ENCODE results near the gene RMND1.

RMND1 gene

DNA sequence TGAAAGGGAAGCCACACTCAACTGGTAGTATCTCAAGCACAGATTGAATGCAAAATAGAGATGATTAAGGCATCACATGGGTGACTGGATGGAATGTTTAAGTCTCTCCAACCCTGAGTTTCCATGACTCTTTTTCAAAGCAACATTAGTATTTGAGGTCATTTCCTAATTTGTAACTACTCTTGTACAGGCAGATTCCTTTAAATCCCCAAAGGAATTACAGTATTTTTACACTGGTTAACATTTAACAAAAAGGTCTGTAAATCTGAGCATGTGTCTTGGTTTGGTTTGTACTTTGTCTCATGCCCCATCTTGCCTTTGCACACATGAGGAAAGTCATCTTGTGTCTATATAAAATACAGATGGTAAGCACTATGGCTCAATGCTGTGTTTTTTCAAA, 15.1 kb downstream of the RMND1 start:
- Mint-ChIP-seq H3K27me3 (ENCODE audit: low read depth) (no peaks in the 10 kb centered on the region), H3K4me3 (peak overlapping the region in 2 of 3 experiments; percentile 5 to 35), H3K9me3 (no peaks in the 10 kb centered on the region), H3K27ac (peak overlapping the region; percentile 66 to 97 (median 90)), H3K4me1 (peaks cover 24% of the 10 kb centered on the region), H3K36me3 (ENCODE audit: low read depth) (peaks cover 27% of the 10 kb centered on the region)
- TF ChIP-seq, protein P1, sequence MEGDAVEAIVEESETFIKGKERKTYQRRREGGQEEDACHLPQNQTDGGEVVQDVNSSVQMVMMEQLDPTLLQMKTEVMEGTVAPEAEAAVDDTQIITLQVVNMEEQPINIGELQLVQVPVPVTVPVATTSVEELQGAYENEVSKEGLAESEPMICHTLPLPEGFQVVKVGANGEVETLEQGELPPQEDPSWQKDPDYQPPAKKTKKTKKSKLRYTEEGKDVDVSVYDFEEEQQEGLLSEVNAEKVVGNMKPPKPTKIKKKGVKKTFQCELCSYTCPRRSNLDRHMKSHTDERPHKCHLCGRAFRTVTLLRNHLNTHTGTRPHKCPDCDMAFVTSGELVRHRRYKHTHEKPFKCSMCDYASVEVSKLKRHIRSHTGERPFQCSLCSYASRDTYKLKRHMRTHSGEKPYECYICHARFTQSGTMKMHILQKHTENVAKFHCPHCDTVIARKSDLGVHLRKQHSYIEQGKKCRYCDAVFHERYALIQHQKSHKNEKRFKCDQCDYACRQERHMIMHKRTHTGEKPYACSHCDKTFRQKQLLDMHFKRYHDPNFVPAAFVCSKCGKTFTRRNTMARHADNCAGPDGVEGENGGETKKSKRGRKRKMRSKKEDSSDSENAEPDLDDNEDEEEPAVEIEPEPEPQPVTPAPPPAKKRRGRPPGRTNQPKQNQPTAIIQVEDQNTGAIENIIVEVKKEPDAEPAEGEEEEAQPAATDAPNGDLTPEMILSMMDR (IDR thresholded peaks at IDR 0.05; ENCODE audit: unreplicated experiment in 3 of 3), result no peak

- H3K9me3 Mint-ChIP-seq, result no peaks in the 10 kb centered on the region
- no peaks in the 10 kb centered on the region for H3K27me3 Mint-ChIP-seq (ENCODE audit: low read depth)
- H3K4me3 Mint-ChIP-seq, result peak overlapping the region in 2 of 3 experiments; percentile 5 to 35
- peaks cover 21% of the 10 kb centered on the region for H3K4me1 Mint-ChIP-seq
- H3K36me3 Mint-ChIP-seq (ENCODE audit: low read depth), result peaks cover 27% of the 10 kb centered on the region
- TF ChIP-seq, protein P1 (IDR thresholded peaks at IDR 0.05; ENCODE audit: unreplicated experiment in 3 of 3), result no peak
- peak overlapping the region; percentile 66 to 97 (median 90) for H3K27ac Mint-ChIP-seq
Measured at GRCh38 chr6:151436300-151436699, 15.6 kb downstream of the RMND1 start.

DNA sequence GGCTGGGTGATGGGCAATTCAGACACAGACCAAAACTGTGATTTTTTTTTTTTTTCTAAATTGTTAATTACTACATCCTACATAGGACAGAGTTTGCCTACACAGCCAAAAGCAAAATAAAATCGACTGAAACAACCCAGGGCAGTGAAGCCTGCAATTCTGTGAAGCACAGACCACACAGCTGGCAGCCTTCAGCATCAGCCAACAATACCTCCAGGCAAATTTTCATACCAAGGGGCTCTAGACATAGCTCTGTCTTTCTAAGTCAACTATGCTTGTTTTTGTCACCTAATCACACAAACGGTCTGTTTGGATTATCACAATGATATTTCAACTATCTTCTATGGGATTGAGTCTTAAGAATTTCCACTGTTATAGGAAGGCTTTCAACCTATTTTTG, 17.6 kb downstream of the RMND1 start:
- Mint-ChIP-seq H3K4me3 (no peak overlapping the region), H3K27ac (peak overlapping the region; percentile 39 to 47 (median 42)), H3K36me3 (ENCODE audit: low read depth) (peaks cover 44% of the 10 kb centered on the region), H3K9me3 (no peaks in the 10 kb centered on the region), H3K27me3 (ENCODE audit: low read depth) (no peaks in the 10 kb centered on the region), H3K4me1 (peaks cover 21% of the 10 kb centered on the region)
- TF ChIP-seq, protein P1 (IDR thresholded peaks at IDR 0.05; ENCODE audit: unreplicated experiment in 3 of 3), result no peak

DNA sequence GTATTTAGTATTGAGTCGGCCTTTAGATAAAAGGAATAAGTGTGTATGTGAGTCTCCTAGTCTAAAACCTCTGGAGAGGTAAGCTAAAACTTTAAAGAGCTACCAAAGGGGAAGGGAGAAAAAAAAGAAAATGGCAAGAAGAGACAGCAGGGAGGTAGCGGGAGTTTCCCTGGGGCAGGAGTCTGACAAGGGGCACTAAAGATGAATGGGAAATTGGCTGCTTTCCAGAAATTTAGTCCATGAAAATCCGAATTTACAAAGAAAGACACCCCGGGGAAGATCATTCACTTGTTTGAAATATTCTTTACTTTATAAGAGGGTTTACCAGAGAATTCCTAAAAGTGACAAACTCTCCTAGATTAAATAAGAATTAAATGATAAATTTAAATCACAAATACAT, 19.3 kb downstream of the RMND1 start:
- no peak overlapping the region for H3K27ac Mint-ChIP-seq
- peaks cover 49% of the 10 kb centered on the region for H3K36me3 Mint-ChIP-seq (ENCODE audit: low read depth)
- H3K27me3 Mint-ChIP-seq (ENCODE audit: low read depth), result no peaks in the 10 kb centered on the region
- TF ChIP-seq, protein P1 (IDR thresholded peaks at IDR 0.05; ENCODE audit: unreplicated experiment in 3 of 3), result no peak
- H3K4me3 Mint-ChIP-seq, result no peak overlapping the region
- H3K9me3 Mint-ChIP-seq, result no peaks in the 10 kb centered on the region
- peaks cover 16% of the 10 kb centered on the region for H3K4me1 Mint-ChIP-seq

DNA sequence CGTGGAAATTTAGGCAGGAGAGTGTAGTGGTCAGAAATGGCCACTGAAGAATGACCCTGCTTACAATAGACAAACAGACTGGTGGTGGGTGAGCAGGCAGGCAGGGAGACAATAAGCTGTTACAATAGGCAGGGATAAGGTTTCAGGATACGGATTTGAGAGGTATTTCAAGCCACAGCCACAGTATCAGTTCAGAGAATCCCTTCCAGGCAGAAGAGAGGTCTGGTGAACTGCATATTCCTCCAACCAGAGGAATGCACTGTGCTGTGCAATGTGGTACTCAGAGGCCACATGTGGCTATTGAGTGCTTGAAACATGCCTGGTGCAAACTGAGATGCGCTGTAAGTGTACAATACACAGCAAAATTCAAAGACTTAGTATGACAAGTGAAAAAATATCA, 20.6 kb downstream of the RMND1 start:
- Mint-ChIP-seq H3K4me1 (peaks cover 7% of the 10 kb centered on the region), H3K36me3 (ENCODE audit: low read depth) (peaks cover 52% of the 10 kb centered on the region), H3K27me3 (ENCODE audit: low read depth) (no peaks in the 10 kb centered on the region), H3K27ac (no peak overlapping the region), H3K9me3 (no peaks in the 10 kb centered on the region), H3K4me3 (no peak overlapping the region)
- TF ChIP-seq, protein P1 (IDR thresholded peaks at IDR 0.05; ENCODE audit: unreplicated experiment in 3 of 3), result no peak

DNA sequence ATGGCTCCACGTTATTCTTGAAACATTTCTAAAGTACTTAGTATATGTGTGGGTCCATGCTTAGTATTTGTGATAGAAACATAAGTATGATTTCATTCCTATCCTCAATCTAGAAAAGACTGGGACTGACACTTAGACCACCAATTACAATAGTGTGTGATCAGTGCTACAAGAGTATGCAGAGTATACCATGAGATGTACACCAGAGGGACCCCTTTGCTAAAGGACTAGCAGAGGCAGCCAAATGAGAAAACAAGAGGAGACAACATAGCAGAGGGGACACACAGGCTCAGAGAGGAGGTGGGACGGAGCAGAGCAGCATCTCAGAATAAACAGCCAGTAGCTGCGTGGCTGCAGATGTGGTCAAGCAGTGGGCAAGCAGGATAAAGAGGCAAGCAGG, 21.0 kb downstream of the RMND1 start:
- Mint-ChIP-seq H3K36me3 (ENCODE audit: low read depth) (peaks cover 53% of the 10 kb centered on the region), H3K4me1 (peaks cover 5% of the 10 kb centered on the region), H3K27ac (peak overlapping the region in 1 of 3 experiments; percentile 2), H3K9me3 (no peaks in the 10 kb centered on the region), H3K4me3 (no peak overlapping the region), H3K27me3 (ENCODE audit: low read depth) (no peaks in the 10 kb centered on the region)
- TF ChIP-seq, protein P1 (IDR thresholded peaks at IDR 0.05; ENCODE audit: unreplicated experiment in 3 of 3), result peak in 1 of 3 experiments; percentile 20
